CD4-positive, alpha-beta memory T cell (primary cell): ENCODE measurements around the gene HIGD1C. TPM values are rescaled to one million over a fixed set of nuclear protein-coding genes. Genes with fewer than 3 reads are reported as not detected.

Experiments
- CTCF ChIA-PET: fragments of 350-600 bp; sonication (Branson Sonifier 250); formaldehyde crosslinking; loops from one replicate; lab custom pipeline; 2021; ENCODE audit warnings: inconsistent platforms; ENCODE audit not compliant: partially characterized antibody; lab: Charles Lee
- POLR2A ChIA-PET: fragments of 350-600 bp; sonication (Branson Sonifier 250); formaldehyde crosslinking; loops from one replicate; lab custom pipeline; 2021; ENCODE audit not compliant: partially characterized antibody; lab: Charles Lee
- DNase-seq, 5 donors: peaks; one replicate each; pipeline versions ENCODE4 v3.0.0 to v3.0.0-alpha.2; 2020 to 2022; ENCODE audit warnings: mixed read lengths in 1 of 5
- H3K27ac ChIP-seq: one replicate; pipeline ENCODE4 v1.7.0; 2013; ENCODE audit warnings: low read depth, low read length
- H3K27me3 ChIP-seq: 2 replicates; pipeline ENCODE4 v1.7.0; 2013; ENCODE audit warnings: mild to moderate bottlenecking, low read length, moderate library complexity; ENCODE audit not compliant: insufficient read depth
- H3K36me3 ChIP-seq: 2 replicates; pipeline ENCODE4 v1.7.0; 2013; ENCODE audit warnings: mild to moderate bottlenecking, low read length, moderate library complexity; ENCODE audit not compliant: insufficient read depth
- H3K4me1 ChIP-seq: 2 replicates; pipeline ENCODE4 v1.7.0; 2013; ENCODE audit warnings: mild to moderate bottlenecking, low read length, moderate library complexity; ENCODE audit not compliant: insufficient read depth
- H3K4me3 ChIP-seq, 2 donors: one replicate each; pipeline ENCODE4 v1.7.0; 2013; ENCODE audit warnings: low read length in 2 of 2, mild to moderate bottlenecking in 1 of 2
- H3K9me3 ChIP-seq, 2 donors: one replicate each; pipeline ENCODE4 v1.7.0; 2013; ENCODE audit warnings: low read length in 2 of 2, control low read depth in 1 of 2; ENCODE audit not compliant: control insufficient read depth in 1 of 2
- H3K27ac Mint-ChIP-seq, 7 donors: one replicate each; pipeline ENCODE4 v1.8.0; 2020 to 2021; ENCODE audit warnings: mixed read lengths in 7 of 7, mild to moderate bottlenecking in 6 of 7, inconsistent platforms in 3 of 7, moderate library complexity in 3 of 7
- H3K27me3 Mint-ChIP-seq, 2 donors: one replicate each; pipeline ENCODE4 v1.8.0; 2020 to 2021; ENCODE audit warnings: mixed read lengths in 2 of 2
- H3K36me3 Mint-ChIP-seq, 2 donors: one replicate each; pipeline ENCODE4 v1.8.0; 2020 to 2021; ENCODE audit warnings: mixed read lengths in 2 of 2, inconsistent platforms in 1 of 2, mild to moderate bottlenecking in 1 of 2
- H3K4me1 Mint-ChIP-seq, 4 donors: one replicate each; pipeline ENCODE4 v1.8.0; 2020 to 2021; ENCODE audit warnings: mixed read lengths in 4 of 4, mild to moderate bottlenecking in 1 of 4
- H3K4me3 Mint-ChIP-seq, 8 donors: one replicate each; pipeline ENCODE4 v1.8.0; 2020 to 2021; ENCODE audit warnings: mixed read lengths in 8 of 8, mild to moderate bottlenecking in 7 of 8, moderate library complexity in 6 of 8, inconsistent platforms in 3 of 8
- H3K9me3 Mint-ChIP-seq, 8 donors: one replicate each; pipeline ENCODE4 v1.8.0; 2020 to 2021; ENCODE audit warnings: mixed read lengths in 8 of 8, mild to moderate bottlenecking in 5 of 8, inconsistent platforms in 3 of 8, moderate library complexity in 1 of 8
- intact Hi-C: fragments of 100-400 bp; cut with micrococcal nuclease; formaldehyde crosslinking; loops from one replicate; pipeline ENCODE4 v1.15.1; 2023
- polyA plus RNA-seq, 2 donors: library from polyadenylated mRNA; unstranded; fragments of 300-500 nt; fragmentation: Illumina TruSeq; gene quantifications; one replicate each; pipeline ENCODE4 v1.2.3, GENCODE V29; 2021
- total RNA-seq, 2 experiments: library from RNA; stranded (reverse); gene quantifications; one replicate each; pipeline ENCODE4 v1.2.3, GENCODE V29; 2021

Gene HIGD1C
- total and polyA plus RNA-seq, 4 experiments from 2014 or later = not detected

- intact Hi-C loops = no loop called here
- no peaks in the 10 kb centered on the region for H3K9me3 Mint-ChIP-seq
- peaks cover 0 to 6% (median 4%) of the 10 kb centered on the region in 4 donors for H3K4me1 Mint-ChIP-seq
- no peak overlapping the region for H3K27ac ChIP-seq
- no peak overlapping the region for H3K4me3 ChIP-seq
- H3K4me3 Mint-ChIP-seq = no peak overlapping the region
- DNase-seq = no peak
- CTCF ChIA-PET = interaction anchor here (1.9 kb wide), 1 partner anchor 226 kb away, joined by 6 read pairs; no protein-coding TSS in a partner anchor
- H3K27me3 Mint-ChIP-seq = no peaks in the 10 kb centered on the region
- peak overlapping the region in 3 of 7 donors; percentile 2 to 57 (median 24) for H3K27ac Mint-ChIP-seq
- H3K27me3 ChIP-seq = no peaks in the 10 kb centered on the region
- H3K9me3 ChIP-seq = no peaks in the 10 kb centered on the region
- peaks cover 61 to 73% of the 10 kb centered on the region in 2 donors for H3K36me3 Mint-ChIP-seq
- POLR2A ChIA-PET = no interaction called here
- no peaks in the 10 kb centered on the region for H3K4me1 ChIP-seq
- H3K36me3 ChIP-seq = peaks cover 54% of the 10 kb centered on the region
These were observed 38.4 kb downstream of the HIGD1C start for GRCh38 chr12:50990791-50991190.

GRCh38 chr12:50991291-50991690, 38.9 kb downstream of the HIGD1C start:
- peaks cover 65 to 73% of the 10 kb centered on the region in 2 donors for H3K36me3 Mint-ChIP-seq
- H3K4me1 Mint-ChIP-seq = peaks cover 0 to 6% (median 4%) of the 10 kb centered on the region in 4 donors
- no peaks in the 10 kb centered on the region for H3K9me3 Mint-ChIP-seq
- intact Hi-C loops = no loop called here
- no peak for DNase-seq
- no peaks in the 10 kb centered on the region for H3K4me1 ChIP-seq
- no peak overlapping the region for H3K4me3 ChIP-seq
- no peaks in the 10 kb centered on the region for H3K27me3 ChIP-seq
- H3K27me3 Mint-ChIP-seq = no peaks in the 10 kb centered on the region
- no peak overlapping the region for H3K27ac ChIP-seq
- H3K27ac Mint-ChIP-seq = peak overlapping the region in 1 of 7 donors; percentile 23
- H3K36me3 ChIP-seq = peaks cover 58% of the 10 kb centered on the region
- H3K9me3 ChIP-seq = no peaks in the 10 kb centered on the region
- CTCF ChIA-PET = interaction anchor here (1.9 kb wide), 1 partner anchor 226 kb away, joined by 6 read pairs; no protein-coding TSS in a partner anchor
- POLR2A ChIA-PET = no interaction called here
- no peak overlapping the region for H3K4me3 Mint-ChIP-seq

- Histone ChIP-seq H3K27ac (no peak overlapping the region), H3K4me1 (no peaks in the 10 kb centered on the region), H3K4me3 (no peak overlapping the region), H3K27me3 (no peaks in the 10 kb centered on the region), H3K9me3 (no peaks in the 10 kb centered on the region), H3K36me3 (peaks cover 64% of the 10 kb centered on the region)
- no peaks in the 10 kb centered on the region for H3K9me3 Mint-ChIP-seq
- H3K36me3 Mint-ChIP-seq = peaks cover 67 to 75% of the 10 kb centered on the region in 2 donors
- DNase-seq = no peak
- no peak overlapping the region for H3K4me3 Mint-ChIP-seq
- H3K27me3 Mint-ChIP-seq = no peaks in the 10 kb centered on the region
- H3K4me1 Mint-ChIP-seq = peaks cover 0 to 1% (median 0%) of the 10 kb centered on the region in 4 donors
- intact Hi-C loops = no loop called here
- H3K27ac Mint-ChIP-seq = no peak overlapping the region
- POLR2A ChIA-PET = no interaction called here
- CTCF ChIA-PET = no interaction called here
These were observed 40.5 kb downstream of the HIGD1C start for GRCh38 chr12:50992819-50993218.

- Mint-ChIP-seq H3K27ac (peak overlapping the region in 3 of 7 donors; percentile 14 to 70 (median 53)), H3K36me3 (peaks cover 52 to 65% of the 10 kb centered on the region in 2 donors), H3K9me3 (no peaks in the 10 kb centered on the region), H3K4me1 (peaks cover 0 to 1% (median 0%) of the 10 kb centered on the region in 4 donors), H3K4me3 (no peak overlapping the region), H3K27me3 (no peaks in the 10 kb centered on the region)
- Histone ChIP-seq H3K9me3 (no peaks in the 10 kb centered on the region), H3K27me3 (no peaks in the 10 kb centered on the region), H3K4me3 (no peak overlapping the region), H3K27ac (no peak overlapping the region), H3K4me1 (no peaks in the 10 kb centered on the region), H3K36me3 (peaks cover 45% of the 10 kb centered on the region)
- intact Hi-C loops = no loop called here
- DNase-seq = no peak
- ChIA-PET CTCF (interaction anchor here (1.4 kb wide), 1 partner anchor 13 kb away, joined by 5 read pairs; no protein-coding TSS in a partner anchor), POLR2A (no interaction called here)
These were observed 46.7 kb downstream of the HIGD1C start for GRCh38 chr12:50999093-50999492.

- Histone ChIP-seq H3K27ac (no peak overlapping the region), H3K4me1 (no peaks in the 10 kb centered on the region), H3K36me3 (peaks cover 40% of the 10 kb centered on the region), H3K27me3 (no peaks in the 10 kb centered on the region), H3K4me3 (no peak overlapping the region), H3K9me3 (no peaks in the 10 kb centered on the region)
- no peaks in the 10 kb centered on the region for H3K9me3 Mint-ChIP-seq
- POLR2A ChIA-PET = no interaction called here
- CTCF ChIA-PET = no interaction called here
- DNase-seq = no peak
- intact Hi-C loops = no loop called here
- no peak overlapping the region for H3K27ac Mint-ChIP-seq
- no peaks in the 10 kb centered on the region for H3K27me3 Mint-ChIP-seq
- peaks cover 0 to 1% (median 0%) of the 10 kb centered on the region in 4 donors for H3K4me1 Mint-ChIP-seq
- H3K36me3 Mint-ChIP-seq = peaks cover 50 to 68% of the 10 kb centered on the region in 2 donors
- H3K4me3 Mint-ChIP-seq = no peak overlapping the region
These were observed 47.9 kb downstream of the HIGD1C start for GRCh38 chr12:51000245-51000644.

- H3K9me3 Mint-ChIP-seq = no peaks in the 10 kb centered on the region
- Histone ChIP-seq H3K27me3 (no peaks in the 10 kb centered on the region), H3K4me1 (no peaks in the 10 kb centered on the region), H3K9me3 (no peaks in the 10 kb centered on the region), H3K4me3 (no peak overlapping the region), H3K27ac (no peak overlapping the region), H3K36me3 (peaks cover 26% of the 10 kb centered on the region)
- H3K36me3 Mint-ChIP-seq = peaks cover 39 to 66% of the 10 kb centered on the region in 2 donors
- intact Hi-C loops = no loop called here
- H3K27ac Mint-ChIP-seq = peak overlapping the region in 1 of 7 donors; percentile 48
- ChIA-PET POLR2A (no interaction called here), CTCF (no interaction called here)
- no peak overlapping the region for H3K4me3 Mint-ChIP-seq
- H3K27me3 Mint-ChIP-seq = no peaks in the 10 kb centered on the region
- no peak for DNase-seq
- peaks cover 0 to 4% (median under 1%) of the 10 kb centered on the region in 4 donors for H3K4me1 Mint-ChIP-seq
These were observed 49.5 kb downstream of the HIGD1C start for GRCh38 chr12:51001799-51002198.

GRCh38 chr12:51004504-51004903, 52.2 kb downstream of the HIGD1C start:
- Histone ChIP-seq H3K4me1 (peaks cover 11% of the 10 kb centered on the region), H3K4me3 (no peak overlapping the region), H3K27me3 (no peaks in the 10 kb centered on the region), H3K9me3 (no peaks in the 10 kb centered on the region), H3K36me3 (peaks cover 18% of the 10 kb centered on the region), H3K27ac (no peak overlapping the region)
- H3K4me3 Mint-ChIP-seq = no peak overlapping the region
- intact Hi-C loops = no loop called here
- no peak for DNase-seq
- CTCF ChIA-PET = no interaction called here
- H3K36me3 Mint-ChIP-seq = peaks cover 30 to 56% of the 10 kb centered on the region in 2 donors
- POLR2A ChIA-PET = no interaction called here
- no peaks in the 10 kb centered on the region for H3K9me3 Mint-ChIP-seq
- H3K4me1 Mint-ChIP-seq = peaks cover 4 to 12% (median 7%) of the 10 kb centered on the region in 4 donors
- no peaks in the 10 kb centered on the region for H3K27me3 Mint-ChIP-seq
- peak overlapping the region in 2 of 7 donors; percentile 12 to 44 for H3K27ac Mint-ChIP-seq
